KOPT-K1 (cell line): ENCODE data around the gene PARD3.
"Not testable (repeated sequence)": the region's sequence is repeated elsewhere in the genome, so short reads cannot be mapped to it uniquely, and the experiment has no call there.

Source experiments
- H3K27ac ChIP-seq: fragments of 200-600 bp; sonication (generic); 2 replicates; pipeline ENCODE4 v1.5.1; 2016; ENCODE audit warnings: antibody characterized with exemption, mild to moderate bottlenecking, low read depth, low read length; ENCODE audit not compliant: poor library complexity, severe bottlenecking
- H3K36me3 ChIP-seq: fragments of 200-600 bp; sonication (generic); 2 replicates; pipeline ENCODE4 v1.5.1; 2017; ENCODE audit warnings: antibody characterized with exemption, mild to moderate bottlenecking, low read length, moderate library complexity; ENCODE audit not compliant: insufficient read depth
- H3K9me3 ChIP-seq: fragments of 200-600 bp; sonication (generic); 2 replicates; pipeline ENCODE4 v1.5.1; 2017; ENCODE audit warnings: antibody characterized with exemption, low read length, mild to moderate bottlenecking; ENCODE audit not compliant: insufficient read depth, poor library complexity, severe bottlenecking

The PARD3 gene

GRCh38 chr10:34701194-34701593 is 113.9 kb downstream of the PARD3 start:
- no peaks in the 10 kb centered on the region for H3K36me3 ChIP-seq
- no peaks in the 10 kb centered on the region for H3K9me3 ChIP-seq
- no peak overlapping the region for H3K27ac ChIP-seq

- not testable (repeated sequence) for H3K36me3 ChIP-seq, H3K9me3 ChIP-seq, H3K27ac ChIP-seq
These were observed 114.3 kb downstream of the PARD3 start for GRCh38 chr10:34700752-34701151.

DNA sequence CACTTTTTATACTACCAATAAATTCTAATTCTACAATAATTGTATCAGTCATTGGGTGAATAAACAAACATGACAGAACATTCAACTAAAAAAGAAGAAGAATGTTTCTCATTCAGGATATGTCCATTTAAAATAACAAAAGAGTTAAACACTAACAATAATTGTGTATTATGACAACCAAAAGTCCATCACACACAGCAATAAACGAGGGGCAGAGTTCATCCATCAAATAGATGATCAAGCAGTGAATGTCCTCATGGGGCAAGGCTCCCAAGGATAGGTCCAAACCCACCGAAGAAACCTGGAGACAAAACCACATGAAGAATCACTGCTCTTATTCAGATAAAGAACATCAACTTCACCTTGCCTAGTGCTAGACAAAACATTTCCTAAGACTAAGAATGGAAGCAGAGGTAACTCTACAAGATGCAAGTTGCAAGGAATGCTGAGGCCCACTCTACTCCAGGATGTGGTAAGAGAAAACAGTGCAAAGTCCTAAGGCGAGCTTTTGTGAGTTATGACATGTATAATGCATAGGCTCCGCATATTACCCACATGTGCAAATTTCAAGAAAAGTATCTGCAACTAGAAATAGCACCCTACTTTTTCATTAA is 115.1 kb downstream of the PARD3 start:
- no peak overlapping the region for H3K27ac ChIP-seq

GRCh38 chr10:34698979-34699378 is 116.1 kb downstream of the PARD3 start:
- no peak overlapping the region for H3K27ac ChIP-seq
- no peaks in the 10 kb centered on the region; the same call in 1 of the 2 replicates for H3K36me3 ChIP-seq
- no peaks in the 10 kb centered on the region for H3K9me3 ChIP-seq

More for the DNA sequence above, 115.1 kb downstream of the PARD3 start:
- Histone ChIP-seq H3K36me3 (no peaks in the 10 kb centered on the region; the same call in 1 of the 2 replicates), H3K9me3 (no peaks in the 10 kb centered on the region)

DNA sequence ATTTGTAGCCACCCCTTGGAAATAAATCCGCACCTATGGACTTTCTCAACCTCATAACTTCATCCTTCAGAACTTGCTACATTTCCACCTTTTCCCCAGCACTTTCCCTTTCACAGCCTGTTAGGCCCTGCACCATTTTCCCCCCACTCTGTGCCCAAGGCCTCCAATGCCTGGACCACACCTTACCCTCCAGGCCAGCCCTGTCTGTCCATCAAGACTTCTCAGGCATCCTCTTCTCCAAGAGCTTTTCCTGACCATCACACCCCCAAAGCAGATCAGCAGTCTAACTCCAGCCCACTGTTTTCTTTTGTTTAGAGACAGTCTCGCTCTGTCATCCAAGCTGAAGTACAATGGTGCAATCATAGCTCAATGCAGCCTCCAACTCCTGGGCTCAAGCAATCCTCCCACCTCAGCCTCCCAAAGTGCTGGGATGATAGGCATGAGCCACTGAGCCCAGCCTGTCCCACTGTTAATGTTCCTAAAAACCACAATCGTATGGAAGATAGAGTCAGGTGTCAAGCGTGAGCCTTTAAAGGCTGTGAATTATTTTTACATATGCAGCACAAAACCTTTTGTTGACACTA is 116.8 kb downstream of the PARD3 start:
- Histone ChIP-seq H3K36me3 (no peaks in the 10 kb centered on the region; the same call in 1 of the 2 replicates), H3K27ac (no peak overlapping the region), H3K9me3 (no peaks in the 10 kb centered on the region)

DNA sequence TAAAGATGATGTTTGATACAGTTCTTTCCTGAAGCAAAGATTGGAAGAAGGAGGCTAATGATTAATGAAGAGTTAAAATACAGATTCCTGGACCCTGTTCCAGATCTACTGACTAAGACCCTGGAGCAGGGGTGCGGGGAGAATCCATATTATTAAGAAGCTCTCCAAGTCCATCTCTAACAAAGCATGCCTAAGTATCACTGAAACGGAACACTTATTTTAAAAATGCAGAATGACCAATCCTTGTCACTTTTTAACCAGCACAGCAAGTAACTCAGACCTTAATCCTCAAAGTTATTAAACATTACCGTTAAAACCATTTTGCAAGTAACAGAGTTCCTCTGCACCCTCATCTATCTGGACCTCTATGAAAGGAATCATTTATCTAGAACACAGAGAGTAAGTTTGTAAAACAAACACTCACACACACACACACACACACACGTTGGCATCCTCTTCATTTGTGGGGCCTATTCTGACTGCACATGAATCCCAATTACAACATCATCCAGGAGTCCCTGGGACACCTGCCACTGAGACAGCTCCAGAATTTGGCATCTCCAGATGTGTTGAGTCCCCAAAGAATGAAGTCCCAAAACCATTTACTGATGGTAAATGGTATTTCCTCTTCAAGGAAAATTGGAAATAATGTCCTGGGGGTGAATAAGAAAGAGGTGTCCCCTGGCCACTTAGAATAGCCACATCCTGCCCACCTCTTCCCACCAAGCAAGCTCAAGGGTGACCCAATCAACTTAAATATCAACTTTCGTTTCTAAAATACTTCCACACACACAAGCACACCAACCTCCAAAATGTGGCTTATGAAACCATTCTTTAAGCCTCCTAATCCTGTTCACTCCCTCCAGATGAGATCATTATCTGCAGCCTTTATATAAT is 117.5 kb downstream of the PARD3 start:
- H3K9me3 ChIP-seq: no peaks in the 10 kb centered on the region
- no peak overlapping the region for H3K27ac ChIP-seq
- no peaks in the 10 kb centered on the region; the same call in 1 of the 2 replicates for H3K36me3 ChIP-seq

DNA sequence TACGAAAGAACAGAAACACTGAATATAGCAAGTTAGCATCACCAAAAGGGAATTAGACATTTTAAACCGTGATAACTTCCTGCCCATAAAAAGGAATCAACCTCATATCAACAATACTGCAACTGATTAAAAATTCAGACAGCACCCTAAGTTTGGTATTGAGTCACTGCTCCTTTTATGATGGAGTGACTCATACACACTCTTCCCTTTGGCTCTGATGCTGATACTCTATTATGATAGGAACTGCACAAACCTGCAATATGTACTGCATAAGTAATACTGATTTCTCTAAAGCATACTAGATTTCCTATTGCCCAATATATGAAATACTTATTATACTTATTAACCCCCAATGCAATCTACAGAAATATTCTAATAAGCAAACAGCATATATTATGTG is 118.7 kb downstream of the PARD3 start:
- Histone ChIP-seq H3K27ac (no peak overlapping the region), H3K9me3 (no peaks in the 10 kb centered on the region), H3K36me3 (no peaks in the 10 kb centered on the region; the same call in 1 of the 2 replicates)

DNA sequence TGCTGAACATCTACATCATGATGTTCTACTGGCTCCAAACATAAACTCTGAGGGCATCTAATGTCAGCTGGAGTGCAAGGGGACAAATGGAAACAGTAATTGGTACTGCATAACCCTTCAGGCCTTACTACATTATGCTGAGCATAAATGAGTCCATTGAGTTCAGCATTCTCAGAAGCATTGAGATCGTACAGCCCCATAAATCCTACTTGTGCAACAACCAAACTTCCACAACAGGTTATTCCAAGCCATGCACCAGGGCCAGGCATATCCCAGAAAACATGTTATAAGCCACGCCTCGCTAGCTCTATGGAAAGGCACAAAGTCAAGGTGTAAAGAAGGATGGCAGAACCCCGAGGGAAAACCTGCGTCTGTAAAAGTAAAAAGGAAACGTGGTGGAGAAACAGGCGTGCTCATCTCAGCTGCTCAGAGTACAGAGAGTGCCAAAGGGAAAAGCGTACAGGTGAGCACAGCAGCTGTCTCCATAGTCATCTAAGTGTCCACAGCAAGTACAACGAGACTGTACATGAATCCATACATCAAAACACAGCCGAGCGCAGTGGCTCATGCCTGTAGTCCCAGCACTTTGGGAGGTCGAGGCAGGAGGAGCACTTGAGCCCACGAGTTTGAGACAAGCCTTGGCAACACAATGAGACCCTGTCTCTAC is 124.6 kb downstream of the PARD3 start:
- Histone ChIP-seq H3K9me3 (no peaks in the 10 kb centered on the region), H3K36me3 (no peaks in the 10 kb centered on the region; the same call in 1 of the 2 replicates), H3K27ac (no peak overlapping the region)

- Histone ChIP-seq H3K27ac (no peak overlapping the region), H3K36me3 (no peaks in the 10 kb centered on the region), H3K9me3 (no peaks in the 10 kb centered on the region)
These were observed 126.0 kb downstream of the PARD3 start for GRCh38 chr10:34689053-34689452.

DNA sequence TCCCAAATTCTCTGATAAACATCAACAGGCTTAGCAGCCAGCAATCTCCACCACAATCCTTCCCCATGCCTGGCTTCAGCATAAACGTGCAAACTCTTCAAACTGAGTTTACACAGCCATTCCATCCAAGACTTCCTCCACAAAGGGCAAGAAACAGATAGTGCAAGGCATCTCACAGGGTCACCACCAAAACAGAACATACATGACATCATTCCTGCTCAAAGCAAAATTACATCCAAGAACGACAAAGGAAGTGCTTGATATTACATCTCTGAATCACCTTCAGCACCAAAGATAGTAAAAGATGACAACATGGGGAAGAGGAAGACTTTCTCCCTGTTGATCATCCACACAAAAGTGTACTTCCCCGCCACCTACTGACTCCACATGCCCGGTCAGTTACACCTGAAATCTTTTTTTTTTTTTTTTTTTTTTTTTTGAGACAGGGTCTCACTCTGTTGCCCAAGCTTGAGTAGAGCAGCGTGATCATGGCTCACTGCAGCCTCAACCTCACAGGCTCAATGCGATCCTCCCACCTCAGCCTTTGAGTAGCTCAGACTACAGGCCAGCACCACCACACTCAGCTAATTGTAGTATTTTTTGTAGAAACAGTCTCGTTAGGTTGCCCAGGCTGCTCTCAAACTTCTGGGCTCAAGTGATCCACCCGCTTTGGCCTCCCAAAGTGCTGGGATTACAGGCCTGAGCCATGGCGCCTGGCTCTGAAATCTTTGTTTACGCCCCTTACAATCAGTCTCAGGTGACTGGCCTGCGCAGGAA is 127.5 kb downstream of the PARD3 start:
- Histone ChIP-seq H3K36me3 (no peaks in the 10 kb centered on the region), H3K27ac (no peak overlapping the region), H3K9me3 (no peaks in the 10 kb centered on the region)

GRCh38 chr10:34682580-34682979 is 132.5 kb downstream of the PARD3 start:
- no peak overlapping the region for H3K27ac ChIP-seq
- H3K9me3 ChIP-seq: no peaks in the 10 kb centered on the region
- H3K36me3 ChIP-seq: no peaks in the 10 kb centered on the region

DNA sequence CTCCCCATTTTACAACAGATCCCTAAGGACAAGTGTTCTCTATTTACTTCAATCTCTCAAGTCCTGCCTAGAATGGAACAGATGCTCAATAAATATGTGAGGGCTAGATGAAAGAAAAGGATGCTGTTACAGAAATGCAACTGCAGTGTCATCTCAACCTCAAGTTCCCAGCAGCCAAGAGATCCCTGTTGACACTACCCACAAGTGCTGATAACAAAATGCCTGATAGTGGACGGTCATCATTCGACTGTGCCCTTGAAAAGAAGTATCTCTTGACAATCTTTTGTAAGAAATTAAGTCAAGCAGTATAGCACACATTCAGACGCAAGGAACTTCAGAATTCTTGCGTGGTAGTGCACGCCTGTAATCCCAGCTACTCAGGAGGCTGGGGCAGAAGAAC is 133.2 kb downstream of the PARD3 start:
- H3K36me3 ChIP-seq: no peaks in the 10 kb centered on the region
- H3K9me3 ChIP-seq: no peaks in the 10 kb centered on the region
- H3K27ac ChIP-seq: no peak overlapping the region

DNA sequence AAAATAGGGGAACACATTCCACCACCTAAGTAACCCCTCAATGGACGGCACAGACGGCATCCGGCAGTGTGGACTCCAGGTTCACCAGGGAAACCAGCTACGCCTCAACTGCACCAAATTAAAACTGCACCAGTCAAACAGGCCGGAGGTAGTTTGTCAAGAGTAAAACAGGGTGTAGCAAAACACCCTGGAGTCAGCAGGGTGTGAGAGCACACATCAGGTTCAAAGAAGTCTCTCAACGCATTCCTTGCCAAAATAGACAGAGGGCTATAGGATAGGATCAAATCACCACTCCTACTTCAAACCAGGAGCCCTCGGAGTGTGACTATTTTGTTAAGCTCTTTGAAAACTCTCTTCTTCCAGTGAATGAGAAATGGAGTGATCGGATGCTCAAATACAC is 135.9 kb downstream of the PARD3 start:
- no peaks in the 10 kb centered on the region for H3K36me3 ChIP-seq
- no peaks in the 10 kb centered on the region for H3K9me3 ChIP-seq
- H3K27ac ChIP-seq: no peak overlapping the region

GRCh38 chr10:34677591-34677990 is 137.5 kb downstream of the PARD3 start:
- Histone ChIP-seq H3K36me3 (no peaks in the 10 kb centered on the region), H3K9me3 (no peaks in the 10 kb centered on the region), H3K27ac (no peak overlapping the region)
